ENCODE data around the gene RANBP17.
"Not testable (repeated sequence)": the region's sequence is repeated elsewhere in the genome, so short reads cannot be mapped to it uniquely, and the experiment has no call there.

RANBP17 gene

GRCh38 chr5:170974461-170974860 lies 112.6 kb downstream of the RANBP17 start:
- Histone ChIP-seq H3K36me3 (replicated peaks; ENCODE audit: insufficient read depth, low read length) (no peaks in the 10 kb centered on the region), H3K9me3 (replicated peaks; ENCODE audit: insufficient read depth, low read length) (no peaks in the 10 kb centered on the region), H3K79me2 (ENCODE audit: low read length) (no peaks in the 10 kb centered on the region), H3K27me3 (replicated peaks; ENCODE audit: insufficient read depth, low read length) (no peaks in the 10 kb centered on the region), H3K9ac (ENCODE audit: low read length) (no peak overlapping the region), H3K9me2 (replicated peaks; ENCODE audit: insufficient read depth, low read length) (no peaks in the 10 kb centered on the region), H3K4me2 (ENCODE audit: low read depth, low read length) (no peak overlapping the region), H3F3A (ENCODE audit: insufficient read depth, low read length) (no peaks in the 10 kb centered on the region), H3K4me1 (ENCODE audit: low read length) (no peaks in the 10 kb centered on the region), H3K27ac (ENCODE audit: low read length) (no peak overlapping the region), H4K20me1 (ENCODE audit: insufficient read depth, low read length) (no peaks in the 10 kb centered on the region), H3K4me3 (ENCODE audit: low read length) (no peak overlapping the region), H2AFZ (ENCODE audit: low read length) (no peak overlapping the region)
- peak; percentile 17 for DNase-seq
- TF ChIP-seq CTCF (IDR thresholded peaks at IDR 0.05; ENCODE audit: low read length) (no peak), EZH2phosphoT487 (IDR thresholded peaks at IDR 0.05; ENCODE audit: low read length) (no peak), EZH2 (optimal IDR thresholded peaks at IDR 0.05; ENCODE audit: low read depth, low read length) (no peak)

- not testable (repeated sequence) for H3F3A ChIP-seq (ENCODE audit: insufficient read depth, low read length); H4K20me1 ChIP-seq (ENCODE audit: insufficient read depth, low read length); H3K9ac ChIP-seq (ENCODE audit: low read length); H3K4me3 ChIP-seq (ENCODE audit: low read length); H3K27ac ChIP-seq (ENCODE audit: low read length); H3K79me2 ChIP-seq (ENCODE audit: low read length); H3K36me3 ChIP-seq (replicated peaks; ENCODE audit: insufficient read depth, low read length); H3K4me1 ChIP-seq (ENCODE audit: low read length); H3K9me2 ChIP-seq (replicated peaks; ENCODE audit: insufficient read depth, low read length); H3K9me3 ChIP-seq (replicated peaks; ENCODE audit: insufficient read depth, low read length); H3K27me3 ChIP-seq (replicated peaks; ENCODE audit: insufficient read depth, low read length); DNase-seq; H3K4me2 ChIP-seq (ENCODE audit: low read depth, low read length); H2AFZ ChIP-seq (ENCODE audit: low read length)
These were observed 118.4 kb downstream of the RANBP17 start for GRCh38 chr5:170980261-170980660.

GRCh38 chr5:170985486-170985885 lies 123.7 kb downstream of the RANBP17 start:
- Histone ChIP-seq H3K36me3 (replicated peaks; ENCODE audit: insufficient read depth, low read length) (no peaks in the 10 kb centered on the region), H3K4me1 (ENCODE audit: low read length) (no peaks in the 10 kb centered on the region), H2AFZ (ENCODE audit: low read length) (no peak overlapping the region), H3K9me2 (replicated peaks; ENCODE audit: insufficient read depth, low read length) (no peaks in the 10 kb centered on the region), H3K27ac (ENCODE audit: low read length) (no peak overlapping the region), H3K9ac (ENCODE audit: low read length) (no peak overlapping the region), H3K4me3 (ENCODE audit: low read length) (no peak overlapping the region), H3K9me3 (replicated peaks; ENCODE audit: insufficient read depth, low read length) (no peaks in the 10 kb centered on the region), H3K4me2 (ENCODE audit: low read depth, low read length) (no peak overlapping the region), H4K20me1 (ENCODE audit: insufficient read depth, low read length) (no peaks in the 10 kb centered on the region), H3F3A (ENCODE audit: insufficient read depth, low read length) (no peaks in the 10 kb centered on the region), H3K27me3 (replicated peaks; ENCODE audit: insufficient read depth, low read length) (no peaks in the 10 kb centered on the region), H3K79me2 (ENCODE audit: low read length) (no peaks in the 10 kb centered on the region)
- TF ChIP-seq EZH2phosphoT487 (IDR thresholded peaks at IDR 0.05; ENCODE audit: low read length) (no peak), EZH2 (optimal IDR thresholded peaks at IDR 0.05; ENCODE audit: low read depth, low read length) (no peak), CTCF (IDR thresholded peaks at IDR 0.05; ENCODE audit: low read length) (no peak)
- no peak for DNase-seq

GRCh38 chr5:170986598-170986997 lies 124.8 kb downstream of the RANBP17 start:
- no peaks in the 10 kb centered on the region for H3K79me2 ChIP-seq (ENCODE audit: low read length)
- no peaks in the 10 kb centered on the region for H3F3A ChIP-seq (ENCODE audit: insufficient read depth, low read length)
- H3K9ac ChIP-seq (ENCODE audit: low read length), result no peak overlapping the region
- H3K9me3 ChIP-seq (replicated peaks; ENCODE audit: insufficient read depth, low read length), result no peaks in the 10 kb centered on the region
- DNase-seq, result peak; percentile 27
- H3K4me2 ChIP-seq (ENCODE audit: low read depth, low read length), result no peak overlapping the region
- no peak overlapping the region for H2AFZ ChIP-seq (ENCODE audit: low read length)
- H3K4me3 ChIP-seq (ENCODE audit: low read length), result no peak overlapping the region
- H3K9me2 ChIP-seq (replicated peaks; ENCODE audit: insufficient read depth, low read length), result no peaks in the 10 kb centered on the region
- no peaks in the 10 kb centered on the region for H4K20me1 ChIP-seq (ENCODE audit: insufficient read depth, low read length)
- H3K36me3 ChIP-seq (replicated peaks; ENCODE audit: insufficient read depth, low read length), result no peaks in the 10 kb centered on the region
- no peak overlapping the region for H3K27ac ChIP-seq (ENCODE audit: low read length)
- peak; percentile 29 for TF ChIP-seq CTCF (IDR thresholded peaks at IDR 0.05; ENCODE audit: low read length)
- no peak for TF ChIP-seq EZH2phosphoT487 (IDR thresholded peaks at IDR 0.05; ENCODE audit: low read length)
- no peaks in the 10 kb centered on the region for H3K4me1 ChIP-seq (ENCODE audit: low read length)
- H3K27me3 ChIP-seq (replicated peaks; ENCODE audit: insufficient read depth, low read length), result no peaks in the 10 kb centered on the region

Data from MM.1S (cell line).